Activated B cell treated with CpG ODN at 0.5 μM for 24 hours (primary cell): ENCODE data around the gene PXDN. TPM values are rescaled to one million over a fixed set of nuclear protein-coding genes. Genes with fewer than 3 reads are reported as not detected.

Source experiments
- ATAC-seq: fragments of 200-7000 bp; cut with Tn5 transposase; one replicate; pipeline ENCODE4 v1.10.0; 2021; ENCODE audit warnings: low read depth, mild to moderate bottlenecking, moderate library complexity
- CTCF ChIA-PET: fragments of 350-600 bp; sonication (Branson Sonifier 250); formaldehyde crosslinking; loops from one replicate; lab custom pipeline; 2021; ENCODE audit warnings: antibody characterized with exemption; lab: Charles Lee
- POLR2A ChIA-PET: fragments of 350-600 bp; sonication (Branson Sonifier 250); formaldehyde crosslinking; loops from one replicate; lab custom pipeline; 2021; ENCODE audit warnings: antibody characterized with exemption; lab: Charles Lee
- DNase-seq: peaks from one replicate; pipeline ENCODE4 v3.0.0; 2022
- H3K27ac Mint-ChIP-seq: one replicate; pipeline ENCODE4 v1.8.0; 2020; ENCODE audit warnings: mixed read lengths
- H3K27me3 Mint-ChIP-seq: one replicate; pipeline ENCODE4 v1.8.0; 2021; ENCODE audit warnings: mixed read lengths
- H3K36me3 Mint-ChIP-seq: one replicate; pipeline ENCODE4 v1.8.0; 2021; ENCODE audit warnings: low read depth, mixed read lengths
- H3K4me1 Mint-ChIP-seq: one replicate; pipeline ENCODE4 v1.8.0; 2021; ENCODE audit warnings: mixed read lengths
- H3K4me3 Mint-ChIP-seq: one replicate; pipeline ENCODE4 v1.8.0; 2020; ENCODE audit warnings: mild to moderate bottlenecking, mixed read lengths
- H3K9me3 Mint-ChIP-seq: one replicate; pipeline ENCODE4 v1.8.0; 2020; ENCODE audit warnings: mixed read lengths
- intact Hi-C: fragments of 100-400 bp; cut with micrococcal nuclease; formaldehyde crosslinking; loops from one replicate; pipeline ENCODE4 v1.15.1; 2024
- total RNA-seq: library from RNA; stranded (reverse); gene quantifications from 2 replicates; pipeline ENCODE4 v1.2.3, GENCODE V29; 2022
- TF ChIP-seq, protein P1 (sequence below): fragments of 200-600 bp; IDR thresholded peaks from one replicate; pipeline ENCODE4 v1.8.0; 2022; ENCODE audit warnings: antibody characterized with exemption, mild to moderate bottlenecking

PXDN gene
- total RNA-seq, 1 donor from 2014 or later: 1.1 TPM

DNA sequence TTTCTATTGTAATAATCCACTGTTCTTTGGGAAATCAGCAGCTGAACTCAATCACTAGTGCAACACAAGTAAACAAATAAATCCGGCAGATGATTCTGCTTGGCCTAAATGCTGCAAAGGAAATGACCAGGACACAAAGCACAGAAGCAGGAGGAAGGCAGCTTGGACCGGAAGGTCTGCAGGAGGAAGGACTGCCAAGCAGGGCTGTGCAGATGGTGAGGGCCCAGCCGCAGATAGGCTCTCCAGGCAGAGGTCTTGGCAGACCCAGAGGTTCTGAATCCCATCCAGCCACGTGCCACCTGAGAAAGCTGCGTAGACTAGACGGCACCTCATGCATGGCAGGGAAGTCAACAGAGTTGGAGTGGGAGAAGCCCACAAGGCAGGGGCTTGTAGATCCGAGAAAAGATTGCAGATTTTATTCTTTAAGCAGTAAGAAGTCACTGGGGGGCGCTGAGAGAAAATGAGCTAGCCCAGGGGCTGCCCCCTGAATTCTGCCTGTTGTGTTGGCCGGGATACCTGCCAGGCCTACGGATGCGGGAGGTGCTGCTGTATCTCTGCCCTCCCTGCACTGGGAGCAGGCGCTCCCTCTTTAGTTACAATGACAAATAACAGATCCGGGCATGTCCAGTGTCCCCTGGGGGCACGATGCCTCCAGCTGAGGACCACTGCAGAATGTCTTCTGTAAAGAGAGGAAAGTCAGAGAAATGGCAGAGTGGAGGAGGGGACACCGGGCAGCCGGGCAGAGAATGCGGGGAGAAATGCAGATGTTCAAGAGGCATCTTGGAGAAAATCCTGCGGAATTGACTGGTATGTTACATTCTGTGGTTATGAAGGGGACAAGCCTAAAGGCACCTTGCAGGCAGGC lies 153.5 kb downstream of the PXDN start:
- H3K4me1 Mint-ChIP-seq: no peaks in the 10 kb centered on the region

DNA sequence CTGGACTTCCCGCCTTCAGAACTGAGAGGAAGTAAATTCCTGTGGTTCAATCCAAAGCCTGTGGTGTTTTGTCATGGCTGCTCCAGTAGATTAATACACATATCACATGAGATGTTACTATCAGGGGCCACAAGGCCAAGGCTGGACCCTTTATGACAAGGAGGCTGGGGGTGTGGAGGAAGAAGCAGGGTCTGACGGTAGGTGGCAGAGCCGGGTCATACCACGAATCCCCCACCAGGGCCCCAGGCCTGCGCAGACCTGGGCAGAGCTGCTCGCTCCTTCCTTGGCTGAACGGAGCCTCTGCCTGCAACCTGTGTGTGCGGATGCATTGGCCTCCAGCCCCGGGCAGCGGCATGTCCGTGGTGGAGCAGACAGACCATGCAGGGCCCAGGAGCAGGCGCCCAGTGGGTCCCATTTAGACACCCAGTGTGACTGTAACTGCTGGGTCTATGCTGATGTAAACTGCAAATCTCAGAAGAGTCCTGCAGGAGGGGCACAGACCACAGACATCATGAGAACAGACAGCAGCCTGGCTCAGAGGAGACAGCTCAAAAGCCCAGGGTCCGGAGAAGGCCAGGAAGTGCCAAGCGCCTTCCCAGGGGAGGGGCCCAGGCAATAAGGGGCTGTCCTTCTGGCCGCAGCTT lies 155.2 kb downstream of the PXDN start:
- Mint-ChIP-seq H3K36me3 (no peaks in the 10 kb centered on the region), H3K4me1 (no peaks in the 10 kb centered on the region), H3K4me3 (no peak overlapping the region), H3K9me3 (no peaks in the 10 kb centered on the region), H3K27me3 (peaks cover 21% of the 10 kb centered on the region), H3K27ac (no peak overlapping the region)
- ChIA-PET CTCF (interaction anchor here (1.0 to 1.8 kb wide), 2 partner anchors 162 to 180 kb away, joined by 4 to 8 read pairs; no protein-coding TSS in a partner anchor), POLR2A (no interaction called here)
- DNase-seq: no peak
- intact Hi-C loops: loop anchor here (1.0 to 2.0 kb wide), 2 partner anchors 162 to 230 kb away; no protein-coding TSS in a partner anchor
- peak; percentile 34 for ATAC-seq
- TF ChIP-seq, protein P1, sequence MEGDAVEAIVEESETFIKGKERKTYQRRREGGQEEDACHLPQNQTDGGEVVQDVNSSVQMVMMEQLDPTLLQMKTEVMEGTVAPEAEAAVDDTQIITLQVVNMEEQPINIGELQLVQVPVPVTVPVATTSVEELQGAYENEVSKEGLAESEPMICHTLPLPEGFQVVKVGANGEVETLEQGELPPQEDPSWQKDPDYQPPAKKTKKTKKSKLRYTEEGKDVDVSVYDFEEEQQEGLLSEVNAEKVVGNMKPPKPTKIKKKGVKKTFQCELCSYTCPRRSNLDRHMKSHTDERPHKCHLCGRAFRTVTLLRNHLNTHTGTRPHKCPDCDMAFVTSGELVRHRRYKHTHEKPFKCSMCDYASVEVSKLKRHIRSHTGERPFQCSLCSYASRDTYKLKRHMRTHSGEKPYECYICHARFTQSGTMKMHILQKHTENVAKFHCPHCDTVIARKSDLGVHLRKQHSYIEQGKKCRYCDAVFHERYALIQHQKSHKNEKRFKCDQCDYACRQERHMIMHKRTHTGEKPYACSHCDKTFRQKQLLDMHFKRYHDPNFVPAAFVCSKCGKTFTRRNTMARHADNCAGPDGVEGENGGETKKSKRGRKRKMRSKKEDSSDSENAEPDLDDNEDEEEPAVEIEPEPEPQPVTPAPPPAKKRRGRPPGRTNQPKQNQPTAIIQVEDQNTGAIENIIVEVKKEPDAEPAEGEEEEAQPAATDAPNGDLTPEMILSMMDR: no peak

More for the DNA sequence above, 153.5 kb downstream of the PXDN start:
- H3K9me3 Mint-ChIP-seq: no peaks in the 10 kb centered on the region
- TF ChIP-seq, protein P1: no peak
- intact Hi-C loops: no loop called here
- ATAC-seq: no peak
- ChIA-PET CTCF (interaction anchor here (1.3 kb wide), 1 partner anchor 160 kb away, joined by 3 read pairs; no protein-coding TSS in a partner anchor), POLR2A (no interaction called here)
- H3K36me3 Mint-ChIP-seq: no peaks in the 10 kb centered on the region
- H3K27ac Mint-ChIP-seq: no peak overlapping the region
- no peak overlapping the region for H3K4me3 Mint-ChIP-seq
- no peak for DNase-seq
- peaks cover 20% of the 10 kb centered on the region for H3K27me3 Mint-ChIP-seq

DNA sequence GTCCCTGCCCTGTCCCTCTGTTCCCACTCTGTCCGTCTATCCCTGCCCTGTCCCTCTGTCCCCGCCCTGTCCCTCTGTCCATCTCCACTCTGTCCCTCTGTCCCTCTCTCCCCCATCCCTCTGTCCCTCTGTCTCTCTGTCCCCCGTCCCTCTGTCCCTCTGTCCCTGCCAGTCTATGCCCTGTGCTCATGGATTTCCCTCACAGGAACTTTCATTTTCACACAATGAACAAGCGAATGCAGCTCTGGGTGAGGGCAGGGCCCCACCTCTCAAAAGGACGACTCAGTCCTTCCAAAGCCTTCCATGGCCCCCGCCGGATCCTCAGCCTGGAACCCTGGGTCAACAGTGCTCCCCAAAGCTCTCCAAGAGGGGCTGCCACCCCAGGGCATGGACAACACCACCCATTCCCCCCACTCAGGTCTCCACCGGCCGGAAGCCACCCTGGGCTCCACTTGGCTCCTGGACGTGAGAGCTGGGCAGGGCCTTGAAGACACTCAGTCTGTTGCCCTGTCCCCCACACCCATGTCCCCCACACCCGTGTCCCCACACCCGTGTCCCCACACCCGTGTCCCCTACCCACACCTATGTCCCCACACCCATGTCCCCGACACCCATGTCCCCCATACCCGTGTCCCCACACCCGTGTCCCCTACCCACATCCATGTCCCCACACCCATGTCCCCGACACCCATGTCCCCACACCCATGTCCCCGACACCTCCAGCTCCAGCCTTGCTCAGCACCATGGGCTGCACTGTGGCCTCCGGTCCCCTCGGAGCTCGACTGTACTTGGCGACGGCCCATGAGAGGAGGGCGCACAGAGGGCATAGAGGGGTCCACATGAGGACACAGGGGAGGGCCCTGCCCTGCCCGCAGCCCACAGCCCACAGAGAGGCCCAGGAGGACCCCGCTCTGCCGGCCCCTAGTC lies 156.0 kb downstream of the PXDN start:
- intact Hi-C loops: loop anchor here (2.0 kb wide), 1 partner anchor 230 kb away; no protein-coding TSS in a partner anchor
- Mint-ChIP-seq H3K27me3 (peaks cover 21% of the 10 kb centered on the region), H3K36me3 (no peaks in the 10 kb centered on the region), H3K4me1 (no peaks in the 10 kb centered on the region), H3K27ac (no peak overlapping the region), H3K4me3 (no peak overlapping the region), H3K9me3 (no peaks in the 10 kb centered on the region)
- TF ChIP-seq, protein P1: no peak
- CTCF ChIA-PET: interaction anchor here (1.0 to 1.8 kb wide), 2 partner anchors 162 to 181 kb away, joined by 4 to 8 read pairs; no protein-coding TSS in a partner anchor
- POLR2A ChIA-PET: no interaction called here
- no peak for ATAC-seq
- no peak for DNase-seq

DNA sequence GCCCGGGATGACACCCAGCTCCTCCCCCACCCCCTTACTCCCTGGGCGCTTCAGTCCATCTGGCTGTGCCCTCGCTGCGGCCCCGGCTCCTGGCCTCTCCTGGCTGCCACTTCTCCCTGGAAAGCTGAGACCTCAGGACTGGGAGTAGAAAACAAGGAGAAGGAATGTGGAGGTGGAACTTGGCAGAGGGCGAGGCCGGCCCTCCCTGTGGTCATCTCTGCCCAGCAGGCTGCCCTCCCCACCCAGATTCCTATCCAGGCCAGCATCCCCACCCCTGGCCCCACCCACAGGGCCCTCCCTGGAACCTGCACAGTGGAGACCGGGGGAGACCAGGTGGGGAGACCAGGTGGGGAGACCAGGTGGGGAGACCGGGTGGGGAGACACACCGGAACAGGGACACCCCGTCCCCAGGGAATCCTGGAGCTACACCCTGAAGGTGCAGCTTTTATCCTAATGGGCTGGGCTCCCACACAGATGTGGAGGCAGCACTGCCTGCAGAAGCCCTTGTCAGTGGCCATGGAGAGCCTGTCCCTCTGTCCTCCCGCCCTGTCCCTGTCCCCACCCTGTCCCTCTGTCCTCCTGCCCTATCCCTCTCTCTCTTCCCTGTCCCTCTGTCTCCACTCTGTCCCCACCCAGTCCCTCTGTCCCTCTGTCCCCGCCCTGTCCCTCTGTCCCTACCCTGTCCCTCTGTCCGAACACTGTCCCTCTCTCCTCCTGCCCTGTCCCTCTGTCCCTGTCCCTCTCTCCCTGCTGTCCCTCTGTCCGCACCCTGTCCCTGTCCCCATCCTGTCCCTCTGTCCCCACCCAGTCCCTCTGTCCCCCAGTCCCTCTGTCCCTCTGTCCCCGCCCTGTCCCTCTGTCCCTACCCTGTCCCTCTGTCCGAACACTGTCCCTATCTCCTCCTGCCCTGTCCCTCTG lies 157.1 kb downstream of the PXDN start:
- TF ChIP-seq, protein P1: no peak
- CTCF ChIA-PET: no interaction called here
- DNase-seq (no peak), ATAC-seq (no peak)
- Mint-ChIP-seq H3K27ac (no peak overlapping the region), H3K27me3 (peaks cover 27% of the 10 kb centered on the region), H3K9me3 (no peaks in the 10 kb centered on the region), H3K36me3 (no peaks in the 10 kb centered on the region), H3K4me3 (no peak overlapping the region), H3K4me1 (no peaks in the 10 kb centered on the region)
- POLR2A ChIA-PET: no interaction called here
- intact Hi-C loops: no loop called here
